ENCODE measurements around the gene ATP2B1. TPM values are rescaled to one million over a fixed set of nuclear protein-coding genes. Genes with fewer than 3 reads are reported as not detected.

ATP2B1 gene
- total RNA-seq, 1 experiment from 2014 or later = 221 TPM

DNA sequence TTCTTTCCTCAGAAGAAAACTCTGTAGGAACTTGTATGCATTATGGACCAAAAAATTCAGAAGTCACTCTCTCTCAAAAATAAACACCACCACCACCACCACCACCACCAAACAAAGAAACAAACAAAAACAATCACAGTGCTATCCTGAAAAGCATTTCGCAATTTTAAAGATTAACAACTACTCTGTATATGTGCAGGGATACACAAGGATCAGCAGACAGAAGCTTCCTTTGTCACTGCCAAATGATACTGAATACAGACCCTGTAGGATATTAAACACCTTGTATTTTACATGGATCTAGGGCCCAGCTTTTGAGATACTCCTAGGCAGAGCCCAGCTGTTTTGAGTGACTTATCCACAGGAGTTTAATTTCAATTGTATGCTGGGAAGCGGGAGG is 31.7 kb downstream of the ATP2B1 start:
- DNase-seq (ENCODE audit: unreplicated experiment) = no peak
- Mint-ChIP-seq H3K4me3 (ENCODE audit: unreplicated experiment) (no peak overlapping the region), H3K27me3 (ENCODE audit: insufficient read depth, unreplicated experiment) (no peaks in the 10 kb centered on the region), H3K27ac (ENCODE audit: low read depth, unreplicated experiment) (no peak overlapping the region), H3K9me3 (ENCODE audit: unreplicated experiment) (peaks cover 24% of the 10 kb centered on the region), H3K4me1 (ENCODE audit: insufficient read depth, unreplicated experiment) (peaks cover 35% of the 10 kb centered on the region), H3K36me3 (ENCODE audit: insufficient read depth, unreplicated experiment) (peaks cover 4% of the 10 kb centered on the region)
- no peak for TF ChIP-seq CTCF (IDR thresholded peaks at IDR 0.05; ENCODE audit: unreplicated experiment)
- BruUV-seq (replicated peaks) = no TSS peak
- POLR2A ChIA-PET = interaction anchor here (1.1 to 1.4 kb wide), 3 partner anchors 18 to 29 kb away, joined by 3 to 6 read pairs (median 4); no protein-coding TSS in a partner anchor
- CTCF ChIA-PET = interaction anchor here (0.8 kb wide), 1 partner anchor 17 kb away, joined by 3 read pairs; no protein-coding TSS in a partner anchor
- intact Hi-C loops (cut with micrococcal nuclease) = no loop called here

- no peak for DNase-seq (ENCODE audit: unreplicated experiment)
- Mint-ChIP-seq H3K4me1 (ENCODE audit: insufficient read depth, unreplicated experiment) (peaks cover 42% of the 10 kb centered on the region), H3K27me3 (ENCODE audit: insufficient read depth, unreplicated experiment) (no peaks in the 10 kb centered on the region), H3K36me3 (ENCODE audit: insufficient read depth, unreplicated experiment) (no peaks in the 10 kb centered on the region), H3K27ac (ENCODE audit: low read depth, unreplicated experiment) (no peak overlapping the region), H3K4me3 (ENCODE audit: unreplicated experiment) (no peak overlapping the region), H3K9me3 (ENCODE audit: unreplicated experiment) (peaks cover 3% of the 10 kb centered on the region)
- ChIA-PET CTCF (interaction anchor here (0.6 to 1.7 kb wide), 4 partner anchors 11 to 681 kb away, joined by 3 read pairs; no protein-coding TSS in a partner anchor), POLR2A (interaction anchor here (0.9 to 1.2 kb wide), 2 partner anchors 9 to 15 kb away, joined by 3 to 8 read pairs; no protein-coding TSS in a partner anchor)
- no peak for TF ChIP-seq CTCF (IDR thresholded peaks at IDR 0.05; ENCODE audit: unreplicated experiment)
- no TSS peak for BruUV-seq (replicated peaks)
- intact Hi-C loops (cut with micrococcal nuclease) = no loop called here
Observed at GRCh38 chr12:89674326-89674942, 34.2 kb downstream of the ATP2B1 start.

DNA sequence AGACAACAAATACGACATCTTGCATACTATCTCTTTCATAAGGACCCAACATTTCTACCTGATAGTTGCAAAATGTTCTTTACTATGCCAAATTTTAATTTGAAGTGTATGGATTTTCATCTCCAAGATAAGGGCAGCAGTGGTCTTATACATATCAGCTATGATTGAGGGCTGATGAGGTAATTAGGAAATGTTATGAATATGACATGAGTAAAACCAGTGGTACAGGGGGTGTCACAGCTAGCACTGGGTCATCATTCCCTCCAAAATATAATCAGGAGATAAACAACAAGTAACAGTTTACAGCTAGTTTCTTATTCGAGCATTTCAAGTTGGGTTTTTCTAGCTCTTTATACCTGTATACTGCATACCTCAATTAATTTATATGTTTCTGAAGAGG is 35.0 kb downstream of the ATP2B1 start:
- DNase-seq (ENCODE audit: unreplicated experiment) = no peak
- BruUV-seq (replicated peaks) = no TSS peak
- H3K4me3 Mint-ChIP-seq (ENCODE audit: unreplicated experiment) = no peak overlapping the region
- ChIA-PET POLR2A (interaction anchor here (0.9 to 1.3 kb wide), 3 partner anchors 8 to 33 kb away, joined by 3 to 4 read pairs (median 3); no protein-coding TSS in a partner anchor), CTCF (interaction anchor here (1.4 kb wide), 1 partner anchor 11 kb away, joined by 3 read pairs; no protein-coding TSS in a partner anchor)
- H3K9me3 Mint-ChIP-seq (ENCODE audit: unreplicated experiment) = no peaks in the 10 kb centered on the region
- no peaks in the 10 kb centered on the region for H3K36me3 Mint-ChIP-seq (ENCODE audit: insufficient read depth, unreplicated experiment)
- no peak for TF ChIP-seq CTCF (IDR thresholded peaks at IDR 0.05; ENCODE audit: unreplicated experiment)
- peak overlapping the region; percentile 13 for H3K27ac Mint-ChIP-seq (ENCODE audit: low read depth, unreplicated experiment)
- H3K4me1 Mint-ChIP-seq (ENCODE audit: insufficient read depth, unreplicated experiment) = peaks cover 47% of the 10 kb centered on the region
- H3K27me3 Mint-ChIP-seq (ENCODE audit: insufficient read depth, unreplicated experiment) = no peaks in the 10 kb centered on the region
- intact Hi-C loops (cut with micrococcal nuclease) = no loop called here

DNA sequence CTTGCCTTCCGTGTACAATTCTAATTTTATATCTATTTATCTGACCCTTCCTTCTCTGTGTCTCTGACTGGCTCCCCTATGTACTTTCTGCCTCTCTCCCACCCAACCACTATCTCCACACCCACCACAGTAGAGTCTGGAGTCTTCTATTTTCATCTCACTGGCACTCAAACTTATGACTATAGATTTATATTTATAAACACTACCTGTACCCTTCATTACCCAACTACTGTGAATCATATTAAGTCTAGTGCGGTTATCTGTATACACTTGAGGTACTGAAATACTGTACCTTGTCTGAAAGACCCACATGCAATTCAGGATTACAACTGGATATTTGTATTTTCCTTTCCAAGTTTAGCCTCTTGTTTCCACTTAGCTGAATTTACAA is 36.1 kb downstream of the ATP2B1 start:
- no peak overlapping the region for H3K27ac Mint-ChIP-seq (ENCODE audit: low read depth, unreplicated experiment)
- POLR2A ChIA-PET = interaction anchor here (0.9 to 1.3 kb wide), 2 partner anchors 8 to 34 kb away, joined by 3 to 4 read pairs; no protein-coding TSS in a partner anchor
- intact Hi-C loops (cut with micrococcal nuclease) = no loop called here
- no TSS peak for BruUV-seq (replicated peaks)
- no peaks in the 10 kb centered on the region for H3K36me3 Mint-ChIP-seq (ENCODE audit: insufficient read depth, unreplicated experiment)
- no peaks in the 10 kb centered on the region for H3K9me3 Mint-ChIP-seq (ENCODE audit: unreplicated experiment)
- no peak overlapping the region for H3K4me3 Mint-ChIP-seq (ENCODE audit: unreplicated experiment)
- DNase-seq (ENCODE audit: unreplicated experiment) = no peak
- TF ChIP-seq CTCF (IDR thresholded peaks at IDR 0.05; ENCODE audit: unreplicated experiment) = no peak
- H3K27me3 Mint-ChIP-seq (ENCODE audit: insufficient read depth, unreplicated experiment) = no peaks in the 10 kb centered on the region
- CTCF ChIA-PET = no interaction called here
- H3K4me1 Mint-ChIP-seq (ENCODE audit: insufficient read depth, unreplicated experiment) = peaks cover 40% of the 10 kb centered on the region
